Glomerular endothelial cell (primary cell): ENCODE measurements around the gene PDE6A. TPM values are rescaled to one million over a fixed set of nuclear protein-coding genes. Genes with fewer than 3 reads are reported as not detected.
"Not testable (repeated sequence)": the region's sequence is repeated elsewhere in the genome, so short reads cannot be mapped to it uniquely, and the experiment has no call there.

Experiments used
- DNase-seq: peaks from one replicate; pipeline ENCODE4 v3.0.0-alpha.2; 2011; ENCODE audit warnings: low read depth, low spot score; ENCODE audit errors: extremely low read depth
- total RNA-seq: library from RNA; depleted of rRNA; stranded (reverse); fragments of >200 nt; gene quantifications from 2 replicates; pipeline ENCODE4 v1.2.3, GENCODE V29; 2015

Gene PDE6A
- total RNA-seq, 1 donor from 2014 or later = not detected

- DNase-seq = no peak
These were observed 9.0 kb upstream of the PDE6A start for GRCh38 chr5:149953436-149954121.

- no peak for DNase-seq
These were observed 6.7 kb upstream of the PDE6A start for GRCh38 chr5:149951138-149951749.

DNA sequence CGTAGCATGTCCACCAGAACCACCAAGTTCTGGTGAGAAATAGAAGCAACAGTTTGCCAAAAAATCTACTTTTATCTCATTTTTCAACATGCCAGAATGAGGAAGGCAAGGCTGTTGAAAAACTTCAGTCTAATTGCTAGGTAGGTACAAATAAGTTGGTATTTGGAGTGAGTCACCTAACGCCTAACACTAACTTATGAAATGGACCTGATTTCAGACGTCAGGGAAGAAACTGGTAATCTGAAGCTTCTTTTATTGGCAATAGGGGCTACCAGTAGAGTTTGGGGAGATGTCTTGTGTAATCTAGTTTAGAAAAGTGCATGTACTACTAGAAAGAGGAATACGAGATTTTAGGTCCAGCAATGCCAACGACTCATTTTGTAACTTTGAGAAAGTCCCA lies 4.4 kb upstream of the PDE6A start:
- no peak for DNase-seq

DNA sequence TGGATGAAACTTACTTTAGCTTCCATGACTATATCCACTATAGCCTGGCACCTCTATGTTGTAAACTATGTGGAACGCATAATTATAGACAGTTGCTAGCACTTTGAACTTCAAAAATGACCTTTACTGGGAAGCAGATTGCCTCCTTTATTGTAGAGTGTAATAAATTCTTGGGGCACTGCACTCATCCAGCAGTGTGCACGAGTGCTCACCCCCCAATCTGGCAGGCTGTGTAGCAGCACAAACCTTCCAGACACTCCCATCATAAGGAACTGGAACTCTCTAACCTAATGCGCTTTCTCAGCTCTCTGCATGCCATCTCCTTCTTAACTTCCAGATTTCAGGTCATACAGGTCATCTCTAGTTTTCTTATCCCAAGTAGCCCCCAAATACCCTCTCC lies 1.5 kb upstream of the PDE6A start:
- no peak for DNase-seq

- DNase-seq = not testable (repeated sequence)
These were observed 1.2 kb downstream of the PDE6A start for GRCh38 chr5:149943177-149943949.

- DNase-seq = not testable (repeated sequence)
These were observed 1.8 kb downstream of the PDE6A start for GRCh38 chr5:149942741-149943169.

DNA sequence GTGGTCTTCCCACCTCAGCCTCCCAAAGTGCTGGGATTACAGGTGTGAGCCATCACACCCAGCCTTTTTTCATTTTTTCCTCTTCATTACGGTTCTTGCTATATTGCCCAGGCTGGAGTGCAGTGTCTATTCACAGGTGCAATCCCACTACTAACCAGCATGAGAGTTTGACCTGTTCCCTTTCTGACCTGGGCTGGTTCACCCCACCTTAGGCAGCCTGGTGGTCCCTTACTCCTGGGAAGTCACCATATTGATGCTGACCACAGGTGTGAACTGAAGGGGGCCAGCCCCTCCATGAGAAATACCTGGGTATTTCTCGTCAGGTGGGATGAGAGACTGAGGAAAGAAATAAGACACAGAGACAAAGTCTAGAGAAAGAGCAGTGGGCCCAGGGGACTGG lies 2.4 kb downstream of the PDE6A start:
- no peak for DNase-seq

GRCh38 chr5:149941795-149942194 lies 2.8 kb downstream of the PDE6A start:
- no peak for DNase-seq

DNA sequence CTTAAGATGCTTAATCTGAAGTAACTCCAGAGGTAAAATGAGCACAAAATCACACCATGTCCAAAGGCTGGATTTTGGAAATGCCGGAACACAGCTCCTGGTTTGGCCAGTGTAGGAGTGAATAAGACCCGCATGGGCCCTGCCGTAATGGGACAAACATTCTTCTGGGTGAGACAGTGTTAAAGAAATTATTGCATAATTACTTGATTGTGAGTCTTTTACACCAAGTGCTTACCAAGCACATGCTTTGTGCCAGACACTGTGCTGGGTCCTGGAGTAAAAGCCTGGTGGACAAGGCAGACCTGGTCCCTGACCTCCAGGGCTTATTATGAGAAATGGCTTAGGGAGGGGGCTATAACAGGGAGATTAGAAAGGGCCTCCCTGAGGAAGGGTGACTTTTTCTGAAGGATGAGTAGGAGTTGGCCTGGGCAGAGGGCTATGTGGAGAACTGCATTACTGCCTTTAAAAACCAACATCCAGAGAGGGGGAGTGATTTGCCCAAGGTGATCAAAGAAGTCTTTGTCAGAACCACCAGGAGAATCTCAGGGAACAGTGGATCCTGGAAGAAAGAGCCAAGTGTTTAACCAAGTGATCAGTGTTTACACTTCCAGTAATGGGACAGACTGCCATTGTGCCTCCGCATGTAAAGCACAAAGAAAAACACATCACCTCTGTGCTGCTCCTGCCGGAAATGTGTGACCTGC lies 3.5 kb downstream of the PDE6A start:
- no peak for DNase-seq

DNA sequence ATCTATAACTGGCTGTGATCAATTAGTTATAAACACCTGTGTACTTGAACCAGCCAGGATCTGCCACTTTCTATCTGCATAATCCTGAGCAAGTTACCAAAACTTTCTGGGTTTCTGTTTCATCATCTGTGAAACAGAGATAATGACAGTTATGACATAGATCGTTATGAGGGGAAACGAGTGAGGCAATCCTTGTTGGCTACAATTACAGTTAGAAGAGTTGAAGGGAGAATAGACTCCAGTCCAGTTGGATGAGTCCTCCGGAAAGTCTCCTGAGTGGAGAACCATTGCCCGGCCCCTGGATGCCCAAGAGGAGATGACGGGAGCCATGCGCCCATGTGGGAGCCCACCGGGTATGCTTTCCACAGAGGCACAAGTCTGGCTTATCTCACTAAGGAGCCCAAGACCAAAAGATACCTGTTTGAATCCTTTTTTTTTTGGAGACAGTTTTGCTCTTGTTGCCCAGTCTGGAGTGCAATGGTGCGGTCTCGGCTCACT lies 4.5 kb downstream of the PDE6A start:
- DNase-seq = no peak

DNA sequence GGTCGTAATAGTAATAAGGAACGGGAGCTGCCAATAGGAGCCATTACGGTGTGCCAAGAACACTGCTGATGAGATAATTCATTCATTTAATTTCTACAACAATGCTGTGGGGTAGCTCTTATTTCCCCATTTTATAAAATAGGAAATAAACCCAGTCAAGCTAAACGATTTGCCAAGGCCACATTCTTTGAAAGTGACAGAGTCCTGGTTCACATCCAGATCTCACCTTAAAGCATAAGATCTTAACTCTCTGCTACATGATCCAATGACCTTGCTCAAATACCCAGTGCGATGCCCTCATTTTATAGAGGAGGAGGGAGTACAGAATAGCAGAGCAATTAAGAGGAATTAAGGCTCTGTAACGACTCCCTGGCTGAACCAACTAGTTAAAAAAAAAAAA lies 5.0 kb downstream of the PDE6A start:
- DNase-seq = no peak

DNA sequence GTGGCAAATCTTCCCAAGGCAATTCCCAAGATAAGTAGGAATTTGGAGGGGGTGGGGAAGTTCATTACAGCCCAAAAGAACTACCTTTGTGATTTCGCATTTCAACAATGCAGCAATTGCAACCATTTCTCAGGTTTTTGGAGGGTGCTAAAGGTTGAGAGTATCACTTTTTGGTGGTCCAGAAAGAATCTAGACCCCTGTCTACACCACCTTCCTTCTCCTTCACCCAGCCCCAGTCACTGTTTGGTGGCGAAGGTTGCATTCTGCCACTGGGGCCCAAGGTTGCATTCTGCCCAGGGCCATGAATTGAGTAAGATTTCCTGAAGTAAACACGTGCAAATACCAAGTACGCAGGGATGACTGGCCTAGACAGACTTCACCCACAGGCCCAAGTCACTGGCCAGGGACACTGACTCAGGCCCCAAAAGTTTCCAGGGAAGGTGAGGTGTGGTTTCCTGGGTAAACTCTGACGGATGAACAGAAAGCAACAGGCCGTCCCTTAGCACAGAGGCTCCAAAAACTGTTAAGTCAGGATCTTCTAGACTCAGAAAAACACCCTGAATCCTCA lies 5.7 kb downstream of the PDE6A start:
- DNase-seq = no peak

GRCh38 chr5:149938279-149938678 lies 6.3 kb downstream of the PDE6A start:
- no peak for DNase-seq

DNA sequence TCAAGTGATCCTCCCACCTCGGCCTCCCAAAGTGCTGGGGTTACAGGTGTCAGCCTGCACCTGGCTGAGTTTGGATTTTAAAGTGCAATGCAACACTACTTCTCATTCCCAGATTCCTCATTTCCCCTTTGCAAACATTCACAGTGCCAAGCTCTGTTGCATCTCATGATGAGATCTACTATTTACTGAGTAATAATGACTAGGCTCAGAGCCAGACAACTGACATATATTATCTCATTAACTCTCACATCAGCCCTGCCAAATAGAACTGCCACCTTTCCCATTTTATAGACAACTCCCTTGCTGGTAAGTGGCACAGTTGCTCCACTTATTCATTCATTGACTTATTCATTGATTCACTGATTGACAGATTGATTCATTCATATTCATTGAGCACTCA lies 7.0 kb downstream of the PDE6A start:
- DNase-seq = no peak

DNA sequence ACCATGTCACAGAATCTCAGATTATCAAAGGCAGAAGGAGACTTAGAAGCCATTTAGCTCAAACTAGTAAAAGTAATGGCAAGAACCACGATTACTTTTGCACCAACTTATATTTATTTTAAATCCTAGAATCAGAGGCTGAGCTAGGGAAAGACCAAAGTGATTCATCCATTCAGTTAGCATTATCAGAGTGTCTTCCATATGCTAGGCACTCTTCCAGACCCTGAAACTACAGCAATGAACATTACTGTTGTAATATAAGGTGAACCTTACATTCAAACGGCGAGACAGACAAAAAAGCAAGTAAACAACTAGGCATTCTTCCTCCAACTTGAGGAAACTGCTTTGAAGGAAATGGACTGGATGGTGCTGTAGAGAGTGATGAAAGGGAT lies 7.9 kb downstream of the PDE6A start:
- no peak for DNase-seq

GRCh38 chr5:149936044-149936699 lies 8.4 kb downstream of the PDE6A start:
- no peak for DNase-seq

GRCh38 chr5:149935431-149935901 lies 9.1 kb downstream of the PDE6A start:
- DNase-seq = no peak

DNA sequence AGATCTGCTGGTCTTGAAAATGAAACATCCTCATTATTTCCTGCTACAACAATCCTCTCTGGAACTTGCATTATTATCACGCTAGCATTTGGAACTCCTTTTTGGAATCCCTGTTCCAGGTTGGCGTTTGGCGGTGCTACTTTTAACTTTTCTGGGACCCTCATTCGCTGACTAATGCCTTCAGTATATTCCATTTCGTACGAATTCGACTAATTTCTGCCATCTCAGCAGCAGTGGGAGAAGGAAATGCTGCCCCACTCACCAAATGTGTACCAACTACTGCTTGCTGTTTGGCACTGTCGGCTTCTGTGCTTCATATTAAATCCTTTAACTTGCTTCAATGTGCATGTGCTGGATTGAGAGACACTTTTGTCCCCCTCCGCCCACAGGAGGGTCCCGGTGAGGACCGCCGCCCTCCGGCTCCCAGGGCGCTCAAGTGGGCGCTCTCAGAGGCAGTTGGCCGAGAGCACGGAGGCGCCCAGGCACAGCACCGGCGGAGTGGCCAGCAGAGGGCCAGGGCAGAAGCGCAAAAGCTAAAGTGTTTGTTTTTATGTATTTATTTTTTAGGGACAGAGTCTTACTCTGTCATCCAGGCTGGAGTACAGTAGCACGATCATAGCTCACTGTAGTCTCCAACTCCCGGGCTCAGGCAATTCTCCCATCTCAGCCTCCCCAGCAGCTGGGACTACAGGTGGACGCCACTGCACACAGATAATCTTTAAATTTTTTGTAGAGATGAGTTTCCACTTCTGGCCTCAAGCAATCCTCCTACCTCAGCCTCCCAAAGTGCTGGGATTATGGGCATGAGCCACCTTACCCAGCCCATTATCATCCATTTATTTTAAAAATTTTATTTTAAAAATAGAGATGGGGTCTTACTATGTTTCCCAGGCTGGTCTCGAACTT lies 11.9 kb downstream of the PDE6A start:
- DNase-seq = no peak

DNA sequence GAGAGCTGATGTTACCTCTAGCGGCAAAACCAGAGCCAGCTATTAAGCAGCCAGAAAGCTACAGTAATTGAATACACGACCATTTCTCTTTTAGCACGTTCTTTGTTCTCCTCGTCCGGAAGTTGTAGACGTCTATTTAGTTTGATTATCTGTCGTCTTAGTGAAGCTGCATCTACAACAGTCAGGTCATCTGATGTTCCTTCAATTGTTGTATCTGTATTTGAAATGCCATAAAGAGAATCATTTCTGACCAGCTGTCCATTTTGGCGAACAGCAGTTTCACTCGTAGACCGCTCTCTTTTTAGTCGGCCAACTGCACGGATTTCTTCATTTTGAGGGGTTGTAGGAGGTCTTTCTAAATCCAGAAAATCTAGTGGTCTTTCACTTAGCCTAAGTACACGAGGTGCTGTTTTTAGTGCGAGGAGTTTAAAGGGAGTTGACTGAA lies 12.6 kb downstream of the PDE6A start:
- DNase-seq = no peak
